Activated T-cell treated with anti-CD3 and anti-CD28 coated beads for 48 hours (primary cell): Measurements from ENCODE around the gene PEPD.
"Not testable (repeated sequence)": the region's sequence is repeated elsewhere in the genome, so short reads cannot be mapped to it uniquely, and the experiment has no call there.

Experiments used
- DNase-seq: peaks from one replicate; pipeline ENCODE4 v3.0.0-alpha.2; 2020; ENCODE audit warnings: low read depth

The PEPD gene

DNA sequence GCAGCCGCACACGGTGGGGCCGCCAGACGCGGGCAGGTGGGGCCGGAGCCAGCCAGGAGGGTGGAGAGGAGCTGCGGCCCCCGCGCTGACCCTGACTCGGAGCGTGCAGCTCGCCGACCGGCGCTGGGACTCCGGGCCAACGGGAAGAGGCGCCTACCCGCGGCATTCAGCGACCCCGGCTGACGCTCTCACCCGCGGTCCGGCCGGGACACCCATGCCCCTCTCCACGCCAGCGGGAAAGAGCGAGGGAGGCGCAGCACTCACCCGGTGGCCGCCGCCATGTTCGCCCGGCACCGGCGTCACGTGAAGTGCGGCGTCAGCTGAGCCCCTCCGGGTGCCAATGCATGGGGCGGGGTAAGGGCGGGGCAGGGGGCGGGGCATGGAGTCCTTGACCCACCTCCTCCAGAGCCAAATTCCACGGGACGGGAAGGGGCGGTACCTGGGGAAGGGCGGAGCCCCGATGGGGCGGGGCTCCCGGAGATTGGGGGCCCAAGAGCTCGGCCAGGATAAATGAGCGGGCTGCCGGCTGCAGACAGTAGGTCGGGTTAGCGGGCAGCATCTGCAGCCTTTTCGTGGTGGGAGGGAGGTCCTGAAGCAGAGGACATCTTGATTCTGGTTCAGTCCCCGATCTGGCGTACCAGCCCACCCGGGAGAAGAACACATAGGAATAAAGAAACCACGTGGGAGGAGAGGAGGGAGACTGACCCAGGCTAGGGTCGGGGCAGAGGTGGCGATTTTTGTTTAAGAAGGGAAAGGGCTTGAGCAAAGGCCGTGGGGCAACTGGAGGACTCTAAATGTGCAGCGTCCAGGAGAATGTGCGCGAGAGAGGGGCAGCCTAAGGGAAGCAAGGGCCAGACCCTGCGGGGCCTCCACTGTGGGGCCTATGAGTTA lies at the start of gene PEPD:
PEPD (minus strand) TSS at position 312 of the 891 bp plus-strand sequence; CDS start at position 281, 31 bp downstream.
- peak; percentile 83 for DNase-seq

DNA sequence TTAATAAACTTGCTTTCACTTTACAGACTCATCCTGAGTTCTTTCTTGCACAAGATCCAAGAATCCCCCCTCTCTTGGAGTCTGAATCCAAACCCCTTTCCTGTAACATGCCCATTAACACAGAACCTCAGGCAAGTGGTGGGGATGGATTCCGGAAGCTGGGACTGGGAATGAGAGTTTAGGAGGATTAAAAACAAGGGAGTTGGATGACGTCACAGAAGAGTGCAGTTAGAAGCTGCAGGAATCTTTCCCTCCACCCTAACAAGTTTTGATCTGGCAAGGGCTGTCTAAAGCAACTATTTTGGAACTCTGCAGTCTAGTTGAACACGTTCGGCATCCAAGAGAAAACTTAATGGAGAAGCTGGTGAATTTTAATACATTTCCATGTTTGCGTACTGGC lies 48.2 kb upstream of the PEPD start:
- DNase-seq: no peak

DNA sequence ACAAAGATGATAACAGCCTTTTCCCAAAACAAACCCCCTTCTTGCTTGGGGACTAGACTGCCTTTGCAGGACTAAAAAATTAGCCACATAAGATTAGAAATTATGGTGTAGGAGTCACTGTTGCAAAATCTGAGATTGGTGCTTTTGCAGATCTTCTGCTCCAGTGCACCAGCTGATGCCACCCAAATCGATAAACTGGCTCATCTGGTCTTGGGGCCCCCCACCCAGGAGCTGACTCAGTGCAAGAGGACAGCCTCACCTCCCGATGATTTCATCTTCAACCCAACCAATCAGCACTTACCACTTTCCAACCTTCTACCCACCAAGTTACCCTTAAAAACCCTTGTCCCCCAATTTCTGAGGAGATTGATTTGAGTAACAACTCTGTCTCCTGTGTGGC lies 47.1 kb upstream of the PEPD start:
- no peak for DNase-seq

DNA sequence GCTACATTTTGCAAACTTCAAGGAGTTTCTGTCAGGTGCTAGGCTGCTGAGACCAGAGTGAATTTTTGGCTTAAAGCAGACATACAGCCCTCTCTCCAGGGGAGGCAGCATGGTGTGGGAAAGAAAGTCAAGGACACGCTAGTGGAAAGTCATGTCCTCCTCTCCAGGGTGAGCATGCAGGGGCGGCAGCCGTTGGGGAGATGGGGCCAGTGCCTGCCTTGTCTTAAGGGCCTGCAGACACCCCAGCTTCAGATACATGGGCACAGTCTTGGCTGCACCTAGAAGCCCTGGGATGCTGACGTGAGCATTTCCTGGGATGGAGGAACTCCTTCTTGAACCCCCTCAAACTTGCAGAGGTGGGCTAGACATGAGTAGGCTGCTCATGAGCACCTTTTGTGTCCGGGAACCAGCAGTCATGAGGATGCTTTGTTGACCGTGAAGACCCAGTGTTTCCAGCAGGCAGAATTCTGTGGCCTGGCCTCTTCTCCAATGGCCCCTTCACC lies 43.3 kb upstream of the PEPD start:
- DNase-seq: no peak

DNA sequence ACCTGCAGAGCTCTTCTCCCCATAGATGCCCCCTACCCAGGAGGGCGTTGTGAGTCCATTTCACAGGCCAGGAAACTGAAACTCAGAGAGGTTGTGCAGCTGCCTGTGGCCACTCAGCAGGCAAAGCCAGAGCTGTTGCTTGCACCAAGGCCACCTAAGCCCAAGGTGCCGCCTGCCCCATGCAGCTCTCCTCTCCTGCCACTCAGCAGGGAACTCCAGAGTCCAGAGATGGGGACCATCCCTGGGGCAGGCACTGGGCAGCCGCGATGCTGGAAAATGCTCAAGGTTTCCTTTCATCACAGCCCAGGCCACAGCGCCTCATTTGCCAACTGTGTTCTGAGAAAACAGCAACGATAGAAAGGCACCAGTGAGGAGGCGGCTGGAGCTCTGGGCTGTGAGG lies 41.0 kb upstream of the PEPD start:
- no peak for DNase-seq

DNA sequence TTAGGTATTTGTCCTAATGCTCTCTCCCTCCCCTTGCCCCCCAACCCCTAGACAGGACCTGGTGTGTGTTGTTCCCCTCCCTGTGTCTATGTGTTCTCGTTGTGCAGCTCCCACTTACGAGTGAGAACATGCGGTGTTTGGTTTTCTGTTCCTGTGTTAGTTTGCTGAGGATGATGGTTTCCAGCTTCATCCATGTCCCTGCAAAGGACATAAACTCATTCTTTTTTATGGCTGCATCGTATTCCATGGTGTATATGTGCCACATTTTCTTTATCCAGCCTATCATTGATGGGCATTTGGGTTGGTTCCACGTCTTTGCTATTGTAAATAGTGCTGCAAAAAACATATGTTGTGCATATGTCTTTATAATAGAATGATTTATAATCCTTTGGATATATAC lies 40.1 kb upstream of the PEPD start:
- not testable (repeated sequence) for DNase-seq

DNA sequence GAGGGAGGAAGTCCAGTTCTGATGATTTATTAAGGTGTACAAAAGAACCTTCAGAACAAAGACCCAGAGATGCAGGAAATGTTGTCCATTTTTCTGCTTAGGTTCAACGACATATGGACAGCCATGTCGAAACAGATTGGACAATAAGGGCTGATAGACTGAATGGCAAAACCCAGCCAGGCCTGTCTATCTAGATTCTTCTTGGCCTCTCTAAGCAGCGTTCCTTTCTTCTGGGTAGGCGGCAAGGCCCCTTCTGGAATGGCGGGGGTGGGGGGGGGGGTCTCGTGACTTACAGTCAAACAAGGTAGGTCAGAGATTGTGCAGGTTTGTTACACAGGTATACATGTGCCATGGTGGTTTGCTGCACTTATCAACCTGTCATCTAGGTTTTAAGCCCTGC lies 39.7 kb upstream of the PEPD start:
- no peak for DNase-seq

DNA sequence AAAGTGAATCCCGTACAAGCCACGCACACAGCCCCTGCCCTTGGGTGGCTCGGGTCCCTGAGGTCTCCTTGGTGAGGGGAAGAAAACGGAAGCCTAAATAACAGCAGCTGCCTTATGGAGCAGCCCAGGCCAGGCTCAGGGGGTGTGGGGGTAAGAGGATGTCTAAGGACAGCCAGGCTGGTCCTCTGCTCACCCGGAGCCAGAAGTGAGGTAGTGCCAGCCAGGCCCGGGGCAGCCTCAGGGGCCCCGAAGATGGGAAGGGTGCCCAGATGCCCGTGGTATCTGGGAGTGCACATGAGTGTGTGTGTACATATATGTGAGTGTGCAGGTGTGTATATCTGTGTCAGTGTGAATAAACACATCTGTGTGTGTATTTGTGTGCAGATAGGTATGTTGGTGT lies 38.4 kb upstream of the PEPD start:
- DNase-seq: no peak

DNA sequence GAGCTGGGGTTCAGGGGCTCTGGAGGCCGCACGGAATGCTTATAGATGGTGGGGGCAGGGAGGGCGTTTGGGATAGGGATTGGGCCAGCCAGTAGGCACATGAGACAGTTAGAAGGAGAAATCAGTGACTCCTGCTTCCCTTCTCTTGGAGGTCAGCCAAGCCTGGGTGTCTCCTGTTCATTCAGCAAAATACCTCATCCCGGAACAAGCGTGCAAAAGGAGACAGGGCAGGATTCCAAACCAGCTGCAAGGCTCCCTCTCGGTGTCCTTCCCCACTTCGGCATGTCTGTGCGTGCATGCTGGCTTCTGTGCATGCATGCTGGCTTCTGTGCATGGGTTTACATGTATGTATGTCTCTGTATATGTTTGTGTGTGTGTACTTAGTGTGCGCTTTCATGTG lies 37.3 kb upstream of the PEPD start:
- no peak for DNase-seq

DNA sequence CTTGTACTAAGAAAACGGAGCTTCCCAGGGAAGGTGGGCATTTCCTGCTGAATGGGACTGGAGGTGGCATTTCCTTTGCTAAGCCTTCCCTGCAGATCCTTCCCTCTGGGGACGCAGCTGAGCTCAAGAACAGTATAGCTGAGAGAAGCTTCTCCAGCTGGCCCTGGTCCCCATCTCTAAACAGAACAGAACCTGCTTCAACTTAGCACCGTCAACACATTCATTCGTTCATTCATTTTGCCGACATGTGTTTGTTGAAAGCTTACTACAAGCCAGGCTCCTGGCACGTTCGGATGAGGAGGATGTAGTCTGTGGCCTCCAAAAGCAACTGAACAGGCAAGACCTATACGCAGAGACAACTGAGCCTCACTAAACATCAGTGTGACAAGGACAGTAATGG lies 36.6 kb upstream of the PEPD start:
- DNase-seq: no peak

DNA sequence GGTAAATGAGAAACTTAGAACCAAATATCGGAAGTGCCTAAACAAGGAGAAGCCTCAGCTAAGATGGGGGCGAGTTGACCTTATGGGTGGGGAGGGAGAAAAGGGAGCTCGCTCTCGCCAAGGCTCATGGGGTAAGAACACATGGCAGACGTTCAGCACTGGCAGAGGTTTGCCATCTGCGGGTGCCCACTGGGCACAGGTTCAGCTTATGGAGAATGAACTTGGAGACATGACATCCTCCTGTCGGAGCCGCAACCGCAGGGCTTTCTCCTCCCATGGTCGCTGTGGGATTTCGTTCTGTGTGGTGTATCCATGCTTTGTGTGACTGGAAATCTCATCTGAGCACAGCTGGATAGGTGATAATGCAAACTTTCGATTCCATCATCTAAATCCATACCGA lies 36.1 kb upstream of the PEPD start:
- no peak for DNase-seq

DNA sequence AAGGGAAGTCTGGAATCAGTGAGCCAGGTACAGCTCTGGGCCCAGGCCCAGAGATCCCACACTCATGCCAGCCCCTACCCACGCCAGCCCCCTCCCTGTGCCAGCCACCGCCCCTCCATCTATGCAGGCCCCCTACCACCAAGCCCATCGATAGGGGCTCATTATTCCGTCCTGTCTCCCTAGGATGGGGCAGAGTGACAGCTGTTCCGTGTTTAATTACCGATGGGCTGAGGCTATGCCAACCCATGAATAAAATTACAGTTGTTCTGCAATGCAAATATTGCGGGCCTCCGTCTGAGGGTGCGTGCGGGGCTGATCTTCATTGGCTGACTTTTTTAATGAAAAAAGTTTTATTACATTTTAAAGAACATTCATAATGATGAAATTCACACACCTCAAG lies 35.6 kb upstream of the PEPD start:
- no peak for DNase-seq

DNA sequence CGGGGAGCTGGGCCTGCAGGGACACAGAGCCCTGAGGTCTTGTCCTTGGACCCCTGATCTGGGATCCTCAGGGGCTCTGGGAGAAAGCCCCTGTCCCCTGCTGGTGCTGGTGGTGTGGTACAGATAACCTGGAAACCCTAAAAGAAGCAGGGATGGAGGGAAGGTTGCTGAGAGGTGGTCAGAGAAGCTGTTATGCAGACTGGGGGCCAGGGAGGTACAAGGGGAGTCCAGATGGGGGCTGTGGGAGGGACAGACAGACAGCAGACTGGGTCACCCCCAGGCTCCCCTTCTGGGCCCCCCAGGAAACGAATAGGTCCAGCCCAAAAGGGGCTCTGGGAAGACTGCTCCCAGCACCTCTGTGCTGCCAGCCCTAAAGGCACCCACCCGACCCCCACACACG lies 34.7 kb upstream of the PEPD start:
- no peak for DNase-seq

DNA sequence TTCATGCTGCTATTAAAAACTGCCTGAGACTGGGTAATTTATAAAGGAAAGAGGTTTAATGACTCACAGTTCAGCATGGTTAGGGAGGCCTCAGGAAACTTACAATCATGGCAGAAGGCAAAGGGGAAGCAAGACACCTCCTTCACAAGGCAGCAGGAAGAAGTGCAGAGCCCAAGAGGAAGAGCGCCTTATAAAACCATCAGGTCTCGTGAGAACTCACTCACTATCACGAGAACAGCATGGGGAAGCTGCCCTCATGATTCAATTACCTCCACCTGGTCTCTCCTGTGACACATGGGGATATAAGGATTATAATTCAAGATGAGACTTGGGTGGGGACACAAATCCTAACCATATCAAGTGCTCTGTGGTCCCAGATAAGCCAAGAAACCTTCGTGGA lies 34.1 kb upstream of the PEPD start:
- DNase-seq: not testable (repeated sequence)

DNA sequence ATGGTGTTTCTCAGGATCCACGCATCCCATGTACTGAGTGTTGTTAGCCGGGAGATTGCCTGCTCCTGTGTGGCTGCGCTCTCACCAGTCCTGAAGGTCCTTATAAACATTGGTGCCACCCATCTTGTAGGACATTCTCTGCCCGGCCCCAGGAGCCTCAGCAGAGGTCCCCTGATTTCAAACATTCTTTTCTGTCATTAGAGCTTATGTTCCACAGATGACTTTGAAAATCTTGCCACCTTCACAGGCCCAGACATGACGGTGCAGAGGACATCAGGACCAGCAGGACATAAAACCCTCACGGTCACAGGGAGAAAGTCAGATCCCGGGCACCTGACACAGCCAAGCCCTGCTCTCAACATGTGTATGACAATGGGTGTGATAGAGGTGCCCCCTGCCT lies 33.2 kb upstream of the PEPD start:
- DNase-seq: no peak

DNA sequence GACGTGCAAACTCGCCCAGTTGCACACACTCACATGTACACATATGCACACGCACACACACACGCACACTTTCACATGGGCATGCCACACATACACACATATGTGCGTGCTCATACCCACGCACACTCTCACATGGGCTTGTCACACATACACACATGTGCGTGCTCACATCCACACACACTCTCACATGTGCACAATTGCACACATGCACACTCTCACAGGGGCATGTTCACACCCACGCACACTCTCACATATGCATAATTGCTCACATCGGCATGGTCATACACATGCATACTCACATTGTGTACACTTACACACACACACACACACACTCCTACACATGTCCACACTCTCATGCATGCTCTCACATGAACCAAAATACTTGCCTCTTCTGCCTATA lies 32.8 kb upstream of the PEPD start:
- DNase-seq: no peak

DNA sequence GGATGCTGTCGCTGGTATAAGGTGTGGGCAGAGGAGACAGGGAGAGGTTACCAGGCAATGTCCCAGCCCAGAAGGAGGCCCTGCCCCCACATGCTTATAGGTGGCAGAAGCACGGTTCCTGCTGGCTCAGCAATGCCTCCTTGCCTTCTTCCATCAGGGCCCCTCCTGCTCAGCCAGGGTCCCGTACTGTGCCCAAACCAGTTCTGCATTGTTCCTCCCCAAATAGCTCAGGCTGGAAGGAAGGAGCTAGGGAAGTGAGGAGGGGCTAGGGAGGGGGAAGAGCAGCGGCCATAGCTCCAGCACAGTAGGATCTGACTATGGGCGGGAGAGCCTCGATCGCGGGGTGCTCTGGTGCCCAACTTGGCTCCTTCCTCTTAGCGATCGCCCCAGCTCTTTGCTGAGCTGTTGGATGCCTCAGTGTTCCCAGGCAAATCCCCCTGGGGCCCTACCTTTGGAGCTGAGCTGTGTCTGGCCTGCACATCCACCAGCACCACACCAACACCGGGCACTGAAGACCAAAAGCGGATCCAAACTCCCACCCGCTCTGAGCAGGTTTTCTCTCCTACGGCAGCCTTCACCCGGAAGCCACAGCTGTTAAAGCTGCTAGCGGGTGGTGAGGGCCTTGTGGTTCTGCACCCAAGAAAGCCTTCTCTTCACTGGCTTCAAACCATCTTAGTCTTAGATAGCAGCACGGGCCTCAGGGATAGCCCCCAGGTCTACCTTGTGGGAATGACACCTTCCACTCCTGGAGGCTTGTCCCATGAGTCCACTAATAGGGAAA lies 32.1 kb upstream of the PEPD start:
- DNase-seq: no peak

DNA sequence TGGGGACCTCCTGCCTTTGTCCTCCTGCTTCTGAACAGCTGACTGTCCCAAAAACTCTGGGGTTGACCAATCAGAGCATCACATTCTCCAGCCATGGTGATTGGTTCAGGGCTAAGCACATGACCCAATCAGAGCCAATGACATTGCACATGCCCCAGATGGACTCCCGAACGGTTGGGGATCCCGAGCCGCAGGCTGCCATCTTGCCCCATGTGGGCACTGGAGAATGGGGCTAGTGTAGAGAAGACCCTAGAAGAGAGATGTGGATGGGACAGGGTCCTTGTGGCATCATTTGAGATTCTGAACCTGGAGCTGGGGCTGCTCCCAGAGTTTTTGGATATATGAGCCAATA lies 31.3 kb upstream of the PEPD start:
- DNase-seq: no peak

DNA sequence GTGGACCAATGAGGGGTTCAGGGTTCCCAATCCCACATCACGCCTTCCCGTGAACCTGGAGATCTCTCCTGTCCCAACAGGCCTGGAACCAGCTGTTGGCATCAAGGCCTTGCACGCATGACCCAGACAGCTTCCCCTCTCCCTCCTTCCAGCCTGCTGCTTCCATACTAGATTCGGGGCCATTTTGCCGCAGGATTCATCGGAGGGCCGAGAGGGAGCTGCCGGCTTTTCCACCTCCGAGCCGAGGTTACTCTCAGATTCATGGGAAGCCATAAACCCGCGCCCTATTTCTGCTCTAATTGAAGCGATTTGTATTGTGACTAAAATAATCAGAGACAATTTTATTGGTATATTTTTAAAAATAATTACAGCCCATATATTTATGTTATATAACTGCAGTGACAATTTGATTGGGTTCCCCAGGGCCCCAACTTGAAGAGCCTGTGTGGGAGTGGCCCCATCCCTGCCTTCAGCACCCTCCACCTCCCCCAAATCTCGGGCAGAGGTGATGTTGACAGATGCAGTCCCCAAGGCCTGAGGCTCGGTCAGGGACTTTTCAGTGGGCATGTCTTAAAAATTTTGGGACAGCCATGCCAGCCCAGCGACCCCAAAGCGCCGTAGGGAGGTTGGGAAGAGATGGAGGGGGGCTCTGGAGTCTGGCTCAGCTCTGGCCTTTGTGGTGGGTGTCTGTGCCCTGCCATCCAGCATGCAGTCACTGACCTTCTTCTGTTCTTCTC lies 30.8 kb upstream of the PEPD start:
- no peak for DNase-seq

DNA sequence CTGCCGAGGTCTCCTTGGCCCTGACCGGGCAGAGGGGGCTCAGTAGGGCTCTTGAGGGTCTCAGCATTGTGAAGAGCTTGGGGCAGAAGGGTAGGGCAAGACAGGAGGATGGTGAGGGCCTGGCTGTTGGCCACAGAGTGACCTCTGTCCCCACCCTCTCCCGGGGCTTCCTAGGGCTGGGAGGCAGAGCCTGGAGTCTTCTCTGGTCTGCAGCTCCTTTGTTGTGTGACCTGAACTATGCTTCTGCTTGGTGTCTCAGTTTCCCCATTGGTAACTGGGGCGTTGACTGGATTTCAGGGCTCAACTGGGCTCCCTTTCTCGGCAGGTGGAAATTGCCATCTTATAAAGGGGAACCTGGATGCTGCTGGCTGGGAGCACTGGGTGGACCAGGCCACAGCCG lies 30.1 kb upstream of the PEPD start:
- no peak for DNase-seq

DNA sequence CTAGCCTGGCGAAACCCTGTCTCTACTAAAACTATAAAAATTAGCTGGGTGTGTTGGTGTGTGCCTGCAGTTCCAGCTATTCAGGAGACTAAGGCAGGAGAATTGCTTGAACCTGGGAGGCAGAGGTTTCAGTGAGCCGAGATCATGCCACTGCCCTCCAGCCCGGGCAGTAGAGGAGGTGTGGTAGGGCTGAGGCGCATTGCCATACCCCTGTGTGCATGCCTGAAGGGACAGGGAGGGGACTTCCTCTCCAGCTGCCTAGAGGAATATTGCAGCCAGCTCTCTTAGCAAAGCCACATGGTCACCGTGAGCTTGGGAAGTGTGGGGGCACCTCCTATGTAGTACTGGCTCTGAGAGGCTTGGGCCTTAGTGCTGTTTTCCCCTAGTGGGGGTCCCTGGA lies 29.2 kb upstream of the PEPD start:
- no peak for DNase-seq

DNA sequence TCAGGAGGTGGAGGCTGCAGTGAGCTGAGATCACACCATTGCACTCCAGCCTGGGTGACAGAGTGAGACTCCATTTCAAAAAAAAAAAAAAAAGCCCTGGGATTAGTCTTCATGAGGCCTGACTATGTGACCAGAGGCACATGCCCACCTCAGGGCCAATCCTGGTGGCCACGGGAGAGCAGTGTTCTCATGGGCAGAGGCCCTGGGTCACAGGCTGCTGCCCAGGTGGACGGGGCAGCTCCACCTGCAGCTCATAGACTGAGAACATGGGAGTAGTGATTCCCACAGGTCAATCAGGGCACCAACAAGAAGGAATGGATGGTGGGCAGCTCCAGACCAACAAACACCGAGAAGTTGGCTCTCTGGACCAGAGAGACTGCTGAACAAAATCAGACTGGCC lies 26.1 kb upstream of the PEPD start:
- no peak for DNase-seq

DNA sequence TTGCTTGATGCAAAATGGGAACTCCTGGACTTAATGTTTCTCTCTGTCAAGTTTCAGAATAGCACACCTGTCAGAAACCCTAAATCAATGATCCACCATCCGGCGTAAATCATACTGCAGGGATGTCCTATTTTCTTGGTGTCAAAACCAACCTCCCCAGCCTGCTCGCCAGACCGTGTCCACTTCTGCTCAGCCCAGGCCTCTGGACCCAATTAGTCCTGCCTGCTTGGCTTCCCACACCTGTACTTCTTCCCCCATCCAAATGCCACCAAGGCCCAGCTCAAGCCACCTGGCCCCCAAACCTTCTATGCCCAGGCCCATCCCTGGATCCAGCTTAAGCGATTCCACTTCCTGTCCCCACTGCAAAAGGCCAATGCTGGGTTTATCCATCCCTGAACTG lies 25.1 kb upstream of the PEPD start:
- DNase-seq: no peak
